HG02870 (cell line): ENCODE measurements around the gene RHOBTB1.
"Not testable (repeated sequence)": the region's sequence is repeated elsewhere in the genome, so short reads cannot be mapped to it uniquely, and the experiment has no call there.

Source experiments
- ATAC-seq: cut with Tn5 transposase; IDR thresholded peaks from one replicate; pipeline ENCODE4 v1.9.1; 2021; ENCODE audit warnings: mild to moderate bottlenecking, moderate library complexity; ENCODE audit not compliant: unreplicated experiment

RHOBTB1 gene

GRCh38 chr10:60908031-60908430, 36.0 kb downstream of the RHOBTB1 start:
- no peak for ATAC-seq

- ATAC-seq, result no peak
Observed at GRCh38 chr10:60907236-60907635, 36.7 kb downstream of the RHOBTB1 start.

- not testable (repeated sequence) for ATAC-seq
Observed at GRCh38 chr10:60906825-60907224, 37.2 kb downstream of the RHOBTB1 start.

GRCh38 chr10:60906411-60906810, 37.6 kb downstream of the RHOBTB1 start:
- no peak for ATAC-seq

GRCh38 chr10:60905580-60905979, 38.4 kb downstream of the RHOBTB1 start:
- no peak for ATAC-seq

GRCh38 chr10:60903096-60903495, 40.9 kb downstream of the RHOBTB1 start:
- ATAC-seq, result no peak

- no peak for ATAC-seq
Observed at GRCh38 chr10:60901561-60902235, 42.3 kb downstream of the RHOBTB1 start.

- ATAC-seq, result no peak
Observed at GRCh38 chr10:60899266-60899665, 44.7 kb downstream of the RHOBTB1 start.

GRCh38 chr10:60898321-60898720, 45.7 kb downstream of the RHOBTB1 start:
- no peak for ATAC-seq

- ATAC-seq, result no peak
Observed at GRCh38 chr10:60896810-60897209, 47.2 kb downstream of the RHOBTB1 start.

GRCh38 chr10:60896033-60896432, 48.0 kb downstream of the RHOBTB1 start:
- no peak for ATAC-seq

GRCh38 chr10:60894786-60895185, 49.2 kb downstream of the RHOBTB1 start:
- no peak for ATAC-seq

- ATAC-seq, result no peak
Observed at GRCh38 chr10:60893231-60893630, 50.8 kb downstream of the RHOBTB1 start.

GRCh38 chr10:60892571-60892970, 51.4 kb downstream of the RHOBTB1 start:
- ATAC-seq, result no peak

GRCh38 chr10:60890811-60891210, 53.2 kb downstream of the RHOBTB1 start:
- ATAC-seq, result no peak

GRCh38 chr10:60883187-60883586, 60.8 kb downstream of the RHOBTB1 start:
- no peak for ATAC-seq

- ATAC-seq, result no peak
Observed at GRCh38 chr10:60878224-60878623, 65.8 kb downstream of the RHOBTB1 start.

- no peak for ATAC-seq
Observed at GRCh38 chr10:60877777-60878120, 66.2 kb downstream of the RHOBTB1 start.

GRCh38 chr10:60877061-60877776, 66.8 kb downstream of the RHOBTB1 start:
- no peak for ATAC-seq

GRCh38 chr10:60873758-60874157, 70.2 kb downstream of the RHOBTB1 start:
- ATAC-seq, result no peak

GRCh38 chr10:60872451-60872850, 71.5 kb downstream of the RHOBTB1 start:
- ATAC-seq, result no peak

- no peak for ATAC-seq
Observed at GRCh38 chr10:60871215-60871614, 72.8 kb downstream of the RHOBTB1 start.

- ATAC-seq, result no peak
Observed at GRCh38 chr10:60870803-60871202, 73.2 kb downstream of the RHOBTB1 start.
